Stimulated activated CD8-positive, alpha-beta memory T cell treated with anti-CD3 and anti-CD28 coated beads, Interleukin-7, amount 100 ng/mL, for 48 hours (primary cell): ENCODE results near the gene RRAGD.
"Not testable (repeated sequence)": the region's sequence is repeated elsewhere in the genome, so short reads cannot be mapped to it uniquely, and the experiment has no call there.

Source experiments
- DNase-seq, 2 donors: peaks; one replicate each; pipeline ENCODE4 v3.0.0-alpha.2; 2020; ENCODE audit warnings: low read depth in 1 of 2; ENCODE audit errors: extremely low read depth in 1 of 2

RRAGD gene

DNA sequence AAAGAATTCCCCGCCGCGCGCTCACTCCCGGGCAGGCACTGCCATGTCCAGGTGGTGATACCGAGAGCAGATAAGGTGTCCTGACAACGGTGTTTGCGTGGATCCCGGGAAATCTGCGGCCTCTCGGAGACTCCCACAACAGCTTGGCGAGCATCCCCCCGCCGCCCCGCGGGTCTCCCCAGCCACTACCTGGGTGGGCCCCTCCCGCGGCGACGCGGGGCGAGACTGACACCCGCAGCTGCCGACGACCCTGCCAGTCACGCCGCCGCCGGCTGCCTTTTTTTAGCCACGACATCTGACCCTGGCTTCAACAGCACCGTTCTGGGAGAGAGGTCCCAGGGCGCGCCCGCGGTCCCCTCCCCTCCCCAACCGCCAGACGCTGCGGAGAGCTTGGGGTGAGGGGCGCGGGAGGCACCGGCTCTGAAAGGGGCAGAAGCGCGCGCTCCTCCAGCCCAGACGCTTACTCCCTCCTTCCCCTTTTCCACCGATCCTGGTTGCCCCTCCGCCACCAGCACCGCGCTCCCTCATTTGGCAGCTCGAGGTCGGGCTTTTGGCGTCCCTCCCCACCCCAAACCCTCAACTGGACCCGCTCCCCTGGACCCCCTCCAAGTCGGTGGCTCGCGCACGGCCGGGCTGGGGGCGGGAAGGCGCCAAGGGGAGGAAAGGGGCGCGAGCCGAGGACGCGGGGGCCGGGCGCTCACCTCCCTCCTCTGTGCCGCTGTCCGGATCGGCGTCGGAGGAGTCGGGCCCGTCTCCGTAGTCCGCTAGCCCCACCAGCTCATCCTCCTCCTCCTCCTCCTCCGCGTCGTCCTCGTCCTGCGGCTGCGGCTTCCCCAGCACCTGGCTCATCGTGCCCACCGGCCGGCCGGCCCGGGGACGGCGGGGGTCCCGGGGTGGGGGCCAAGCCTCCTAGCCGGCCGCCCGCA is 665 bp downstream of the RRAGD start:
- DNase-seq = peak in 1 of 2 donors; percentile 4

DNA sequence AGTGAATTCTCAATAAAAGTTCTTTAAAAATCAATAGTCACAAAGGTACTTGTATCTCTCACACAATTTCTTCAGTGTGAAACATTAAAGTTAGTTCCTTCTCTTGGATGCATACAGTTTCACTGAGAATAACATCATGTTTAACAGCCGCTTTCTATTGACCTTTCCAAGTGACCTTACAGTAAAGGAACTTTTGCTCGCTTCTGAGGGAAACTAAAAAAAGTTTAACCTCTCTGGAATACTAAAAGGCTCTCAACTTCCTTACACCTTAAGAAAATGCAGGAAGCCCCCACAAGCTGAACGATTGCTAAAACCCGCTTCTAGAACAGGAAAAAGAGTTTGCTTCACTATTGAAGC is 1.3 kb downstream of the RRAGD start:
- no peak for DNase-seq

- no peak for DNase-seq
Observed at GRCh38 chr6:89410231-89410761, 1.8 kb downstream of the RRAGD start.

- no peak for DNase-seq
Observed at GRCh38 chr6:89409461-89410035, 2.5 kb downstream of the RRAGD start.

DNA sequence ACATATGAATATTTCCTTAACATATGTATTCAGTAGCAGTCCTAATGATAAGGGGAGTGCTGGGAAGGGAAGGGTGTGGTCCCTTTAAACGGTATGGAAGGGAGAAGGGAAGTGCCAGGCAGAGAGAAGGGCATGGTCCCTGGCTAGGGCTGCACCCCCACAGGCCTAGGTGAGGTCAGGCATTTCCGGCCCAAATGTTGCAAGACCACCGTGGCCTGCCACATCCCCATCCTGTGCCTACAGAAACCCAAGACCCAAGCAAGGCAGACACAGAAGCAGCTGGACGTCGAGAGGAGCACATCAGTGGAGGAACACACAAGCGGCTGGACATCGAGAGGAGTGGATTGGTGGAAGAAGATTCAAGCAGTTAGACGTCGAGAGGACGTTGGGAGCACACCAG is 5.9 kb downstream of the RRAGD start:
- DNase-seq = no peak

- no peak for DNase-seq
Observed at GRCh38 chr6:89404512-89404911, 7.6 kb downstream of the RRAGD start.

DNA sequence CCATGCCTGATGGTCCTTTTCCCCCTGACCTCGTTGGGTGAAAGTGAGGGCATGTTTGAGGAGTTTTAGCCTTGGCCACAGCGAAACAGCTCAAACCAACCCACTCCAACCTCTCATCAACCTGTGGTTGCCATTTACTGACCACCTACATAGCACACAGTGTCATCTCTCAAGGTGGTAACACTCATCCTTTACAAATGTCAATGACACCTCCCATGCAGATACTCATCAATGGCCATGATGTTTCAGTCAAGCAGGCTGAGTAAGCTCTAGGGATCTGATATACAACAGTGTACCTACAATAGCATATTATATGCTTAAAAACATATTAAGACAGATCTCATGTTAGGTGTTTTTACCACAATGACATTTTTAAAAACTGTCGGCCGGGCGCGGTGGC is 9.3 kb downstream of the RRAGD start:
- no peak for DNase-seq

- DNase-seq = no peak
Observed at GRCh38 chr6:89400912-89401399, 11.1 kb downstream of the RRAGD start.

GRCh38 chr6:89400050-89400449 is 12.0 kb downstream of the RRAGD start:
- DNase-seq = no peak

DNA sequence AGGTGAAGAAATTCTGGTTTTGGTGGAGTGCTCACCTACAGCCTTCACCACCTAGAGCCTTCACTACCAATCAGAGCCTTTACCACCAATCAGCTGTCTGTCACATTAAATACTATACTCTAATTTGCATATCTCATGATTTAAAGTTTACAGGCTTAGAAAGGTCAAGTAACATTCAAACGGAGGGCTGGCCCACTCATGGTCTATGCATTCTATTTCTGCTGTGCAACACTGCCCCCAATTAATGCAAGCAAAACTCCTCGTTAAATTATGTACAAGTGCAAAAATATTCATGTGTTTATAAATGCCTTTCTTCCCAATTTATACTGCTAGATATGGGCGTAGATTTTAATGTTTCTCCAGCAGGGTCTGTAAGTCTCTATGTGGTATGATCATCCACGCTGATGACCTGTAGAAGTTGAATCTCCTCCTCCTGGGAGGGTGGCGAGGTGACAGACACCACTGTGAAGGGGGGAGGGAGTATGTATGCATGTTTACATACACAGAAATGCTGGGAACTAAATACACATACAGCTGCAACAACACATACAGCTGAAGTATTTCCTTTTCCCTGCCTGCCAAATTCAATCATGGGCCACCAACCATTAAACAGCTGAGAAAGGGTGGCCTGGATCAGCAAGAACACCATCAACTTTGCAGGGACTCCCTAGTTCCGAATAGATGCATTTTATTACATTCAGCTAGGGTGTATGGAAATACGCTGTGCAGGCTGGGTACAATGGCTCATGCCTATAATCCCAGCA is 13.1 kb downstream of the RRAGD start:
- DNase-seq = no peak

DNA sequence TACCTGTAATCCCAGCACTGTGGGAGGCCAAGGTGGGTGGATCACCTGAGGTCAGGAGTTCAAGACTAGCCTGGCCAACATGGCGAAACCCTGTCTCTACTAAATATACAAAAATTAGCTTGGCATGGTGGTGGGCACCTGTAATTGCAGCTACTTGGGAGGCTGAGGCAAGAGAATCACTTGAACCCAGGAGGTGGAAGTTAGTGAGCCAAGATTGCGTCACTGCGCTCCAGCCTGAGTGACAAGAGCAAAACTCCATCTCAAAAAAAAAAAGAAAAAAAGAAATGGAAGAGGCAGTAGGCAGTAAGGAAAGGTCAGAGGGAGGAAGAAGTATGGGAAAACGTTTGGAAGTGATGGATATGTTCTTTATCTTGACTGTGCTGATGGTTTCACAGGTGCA is 14.2 kb downstream of the RRAGD start:
- DNase-seq = not testable (repeated sequence)

DNA sequence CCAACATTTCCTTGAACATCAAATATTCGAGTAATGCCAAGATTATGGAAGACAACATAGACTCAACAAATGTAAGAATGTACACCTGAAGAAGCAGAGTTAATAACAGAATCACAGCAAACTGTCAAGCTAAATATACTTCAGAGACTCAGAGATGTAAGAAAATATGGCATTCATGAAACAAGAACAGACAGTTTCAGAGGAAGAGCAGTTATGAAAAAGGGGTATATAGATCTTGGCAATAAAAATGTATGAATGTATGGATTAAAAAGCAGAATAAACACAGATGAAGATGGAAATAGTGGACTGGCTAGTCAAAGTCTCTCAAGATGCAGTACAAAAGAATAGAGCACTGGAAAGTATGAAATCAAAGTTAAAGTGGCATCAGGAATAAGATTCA is 18.4 kb downstream of the RRAGD start:
- no peak for DNase-seq

DNA sequence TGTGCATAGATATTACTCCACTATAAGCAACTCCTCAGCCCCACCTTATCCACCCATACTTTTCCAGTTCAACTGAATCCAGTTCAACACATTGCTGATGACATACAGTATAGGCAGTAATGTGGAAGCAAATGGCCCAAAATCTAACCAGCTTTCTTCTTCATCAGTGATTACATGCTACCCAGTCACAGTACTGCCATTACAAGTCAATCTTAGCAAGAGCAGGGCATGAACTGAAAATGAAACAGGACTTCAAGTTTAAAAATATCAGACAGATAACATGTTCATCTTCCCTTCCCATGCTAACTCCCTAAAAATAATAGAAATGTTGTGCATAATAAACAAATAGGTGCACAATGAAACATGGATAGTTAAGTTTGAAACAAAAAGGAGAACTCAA is 19.2 kb downstream of the RRAGD start:
- no peak for DNase-seq

DNA sequence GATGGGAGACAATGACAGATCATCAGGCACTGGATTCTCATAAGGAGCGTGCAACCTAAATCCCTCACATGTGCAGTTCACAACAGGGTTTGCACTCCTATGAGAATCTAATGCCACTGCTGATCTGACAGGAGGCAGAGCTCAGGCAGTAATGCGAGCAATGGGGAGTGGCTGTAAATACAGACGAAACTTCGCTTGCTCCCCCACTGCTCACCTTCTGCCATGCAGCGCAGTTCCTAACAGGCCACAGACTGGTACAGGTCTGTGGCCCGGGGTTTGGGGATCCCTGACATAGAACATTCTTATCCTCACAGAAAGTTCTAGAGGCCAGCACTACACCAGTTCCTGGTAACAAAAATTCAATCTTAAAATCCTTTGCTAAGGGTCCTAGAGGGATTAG is 23.2 kb downstream of the RRAGD start:
- DNase-seq = no peak

GRCh38 chr6:89387516-89388201 is 24.4 kb downstream of the RRAGD start:
- DNase-seq = no peak

- no peak for DNase-seq
Observed at GRCh38 chr6:89386917-89387491, 25.1 kb downstream of the RRAGD start.

GRCh38 chr6:89385846-89386245 is 26.2 kb downstream of the RRAGD start:
- DNase-seq = no peak

- DNase-seq = no peak
Observed at GRCh38 chr6:89385156-89385667, 26.9 kb downstream of the RRAGD start.

DNA sequence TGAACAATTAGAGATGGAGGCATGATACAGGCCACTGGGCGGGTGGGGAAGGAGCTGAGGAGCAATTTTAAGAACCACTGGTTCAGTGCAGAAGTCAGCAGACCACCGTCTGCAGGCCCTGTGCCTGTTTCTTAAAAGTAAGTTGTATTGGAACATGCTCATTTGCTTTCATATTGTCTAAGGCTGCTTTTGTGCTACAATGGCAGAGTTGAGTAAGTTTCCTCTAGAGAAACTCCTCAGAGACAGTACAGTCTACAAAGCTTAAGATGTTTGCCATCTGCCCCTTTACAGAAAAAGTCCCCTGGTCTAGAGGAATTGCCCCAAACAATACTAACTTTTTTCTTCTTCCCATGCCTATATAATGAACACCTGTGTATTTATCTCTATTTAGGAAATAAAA is 31.0 kb downstream of the RRAGD start:
- no peak for DNase-seq

DNA sequence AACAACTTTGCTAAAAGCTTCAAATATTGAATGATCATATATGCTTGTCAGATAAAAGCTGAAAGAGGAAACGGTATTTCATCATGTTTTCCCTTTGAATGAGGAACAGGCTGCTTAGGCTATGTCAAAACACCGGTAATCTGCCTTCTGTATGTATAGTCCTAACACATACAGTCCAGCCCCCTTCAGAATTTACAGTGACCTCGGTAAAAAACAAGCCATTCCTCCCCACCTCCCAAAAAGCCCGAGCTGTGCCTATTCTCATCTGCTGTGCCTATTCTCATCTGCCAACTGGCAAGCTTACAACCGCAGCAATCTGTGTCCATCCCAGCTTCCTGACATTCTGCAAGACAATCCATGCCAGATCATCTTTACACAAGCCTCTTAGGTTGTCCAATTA is 32.8 kb downstream of the RRAGD start:
- no peak for DNase-seq
